CD14-positive monocyte (primary cell): Measurements from ENCODE around the gene SYTL1. TPM values are rescaled to one million over a fixed set of nuclear protein-coding genes. Genes with fewer than 3 reads are reported as not detected.

Experiments
- DNase-seq, 3 donors: peaks; one replicate each; pipeline ENCODE4 v3.0.0-alpha.2; 2011 to 2022
- H2AFZ ChIP-seq: 2 replicates; pipeline ENCODE4 v1.6.0; 2012; ENCODE audit warnings: mild to moderate bottlenecking, low read depth, low read length, inconsistent platforms; ENCODE audit not compliant: insufficient read depth, poor library complexity, severe bottlenecking
- H3K27ac ChIP-seq, 2 donors: 1 replicate in 1 of 2; 2 replicates in 1 of 2; pipeline ENCODE4 v1.5.1; 2012 to 2013; ENCODE audit warnings: low read length in 2 of 2, control low read depth in 1 of 2, inconsistent platforms in 1 of 2, low read depth in 1 of 2, mild to moderate bottlenecking in 1 of 2
- H3K27me3 ChIP-seq, 2 donors: one replicate each; pipeline versions ENCODE4 v1.6.0 to v1.6.1; 2011 to 2013; ENCODE audit warnings: low read length in 2 of 2; ENCODE audit not compliant: control insufficient read depth in 2 of 2, insufficient read depth in 2 of 2
- H3K36me3 ChIP-seq, 2 donors: replicated peaks in 1 of 2; 1 replicate in 1 of 2; 2 replicates in 1 of 2; pipeline versions ENCODE4 v1.5.1 to v1.6.1; 2012 to 2013; ENCODE audit warnings: low read length in 2 of 2, control low read depth in 1 of 2, inconsistent platforms in 1 of 2, mild to moderate bottlenecking in 1 of 2; ENCODE audit not compliant: insufficient read depth in 2 of 2, control insufficient read depth in 1 of 2
- H3K4me1 ChIP-seq, 2 donors: 1 replicate in 1 of 2; 2 replicates in 1 of 2; pipeline versions ENCODE4 v1.5.1 to v1.6.1; 2012 to 2013; ENCODE audit warnings: low read length in 2 of 2, control low read depth in 1 of 2, inconsistent platforms in 1 of 2, mild to moderate bottlenecking in 1 of 2, moderate library complexity in 1 of 2; ENCODE audit not compliant: insufficient read depth in 2 of 2, control insufficient read depth in 1 of 2
- H3K4me2 ChIP-seq: replicated peaks from 2 replicates; pipeline ENCODE3; 2012; ENCODE audit warnings: low read length, moderate library complexity, mild to moderate bottlenecking; ENCODE audit not compliant: poor library complexity, severe bottlenecking; ENCODE audit errors: extremely low read depth
- H3K4me3 ChIP-seq, 3 experiments: fragments of 200-600 bp in 1 of 3; sonication (generic) in 1 of 3; replicated peaks in 1 of 3; 1 replicate in 2 of 3; 2 replicates in 1 of 3; pipeline ENCODE4 v1.5.1; 2011 to 2013; ENCODE audit warnings: low read length in 3 of 3, mild to moderate bottlenecking in 3 of 3, control low read depth in 2 of 3, low read depth in 2 of 3, inconsistent platforms in 1 of 3, moderate library complexity in 1 of 3
- H3K79me2 ChIP-seq: 2 replicates; pipeline ENCODE4 v1.6.0; 2012; ENCODE audit warnings: mild to moderate bottlenecking, control low read depth, inconsistent platforms, low read length, moderate library complexity; ENCODE audit not compliant: insufficient read depth
- H3K9ac ChIP-seq: 2 replicates; pipeline ENCODE4 v1.6.0; 2017; ENCODE audit warnings: low read length, mild to moderate bottlenecking; ENCODE audit not compliant: insufficient read depth, poor library complexity, severe bottlenecking
- H3K9me3 ChIP-seq, 2 donors: replicated peaks in 1 of 2; 1 replicate in 1 of 2; 2 replicates in 1 of 2; pipeline versions ENCODE4 v1.5.1 to v1.6.1; 2012 to 2013; ENCODE audit warnings: low read length in 2 of 2, control low read depth in 1 of 2; ENCODE audit not compliant: control insufficient read depth in 1 of 2, insufficient read depth in 1 of 2
- H4K20me1 ChIP-seq: 2 replicates; pipeline ENCODE4 v1.6.0; 2012; ENCODE audit warnings: mild to moderate bottlenecking, low read length, control low read depth, moderate library complexity; ENCODE audit not compliant: insufficient read depth
- H3K27ac Mint-ChIP-seq, 7 donors: one replicate each; pipeline ENCODE4 v1.8.0; 2020; ENCODE audit warnings: mild to moderate bottlenecking in 7 of 7, mixed read lengths in 7 of 7, moderate library complexity in 6 of 7, inconsistent platforms in 2 of 7
- H3K27me3 Mint-ChIP-seq, 3 donors: one replicate each; pipeline ENCODE4 v1.8.0; 2021 to 2022; ENCODE audit warnings: low read depth in 3 of 3, mild to moderate bottlenecking in 3 of 3, mixed read lengths in 3 of 3, moderate library complexity in 3 of 3, inconsistent platforms in 1 of 3
- H3K36me3 Mint-ChIP-seq, 2 donors: one replicate each; pipeline ENCODE4 v1.8.0; 2020; ENCODE audit warnings: mixed read lengths in 2 of 2, inconsistent platforms in 1 of 2, mild to moderate bottlenecking in 1 of 2
- H3K4me1 Mint-ChIP-seq: one replicate; pipeline ENCODE4 v1.8.0; 2020; ENCODE audit warnings: mild to moderate bottlenecking, mixed read lengths
- H3K4me3 Mint-ChIP-seq, 2 donors: one replicate each; pipeline ENCODE4 v1.8.0; 2020; ENCODE audit warnings: mild to moderate bottlenecking in 2 of 2, mixed read lengths in 2 of 2, moderate library complexity in 1 of 2
- H3K9me3 Mint-ChIP-seq, 7 donors: one replicate each; pipeline ENCODE4 v1.8.0; 2020 to 2022; ENCODE audit warnings: mixed read lengths in 7 of 7, mild to moderate bottlenecking in 6 of 7, moderate library complexity in 6 of 7, inconsistent platforms in 2 of 7
- WGBS: methylation state at CpG from one replicate; pipeline ENCODE4 v1.1.5; 2013; ENCODE audit warnings: missing lambda C conversion rate; ENCODE audit not compliant: insufficient coverage; 5-methylcytosine and 5-hydroxymethylcytosine counted together
- intact Hi-C, 2 donors: fragments of 100-400 bp; cut with micrococcal nuclease; formaldehyde crosslinking; loops; one replicate each; pipeline versions ENCODE4 v1.15.0 to v1.15.1; 2023
- polyA plus RNA-seq, 3 donors: library from polyadenylated mRNA; depleted of rRNA in 1 of 3; unstranded in 2 of 3; stranded (reverse) in 1 of 3; fragments of 300-500 nt in 2 of 3; fragments of >200 nt in 1 of 3; fragmentation: Illumina TruSeq in 2 of 3; gene quantifications; 1 replicate in 2 of 3; 2 replicates in 1 of 3; pipeline ENCODE4 v1.2.3, GENCODE V29; 2012 to 2021
- TF ChIP-seq, protein P1 (sequence below): fragments of 200-600 bp; IDR thresholded peaks from one replicate; pipeline ENCODE4 v1.8.0; 2022; ENCODE audit warnings: antibody characterized with exemption, mild to moderate bottlenecking

Gene SYTL1
- polyA plus RNA-seq, 3 donors, result 26.9 to 95.8 (median 44.6) TPM

DNA sequence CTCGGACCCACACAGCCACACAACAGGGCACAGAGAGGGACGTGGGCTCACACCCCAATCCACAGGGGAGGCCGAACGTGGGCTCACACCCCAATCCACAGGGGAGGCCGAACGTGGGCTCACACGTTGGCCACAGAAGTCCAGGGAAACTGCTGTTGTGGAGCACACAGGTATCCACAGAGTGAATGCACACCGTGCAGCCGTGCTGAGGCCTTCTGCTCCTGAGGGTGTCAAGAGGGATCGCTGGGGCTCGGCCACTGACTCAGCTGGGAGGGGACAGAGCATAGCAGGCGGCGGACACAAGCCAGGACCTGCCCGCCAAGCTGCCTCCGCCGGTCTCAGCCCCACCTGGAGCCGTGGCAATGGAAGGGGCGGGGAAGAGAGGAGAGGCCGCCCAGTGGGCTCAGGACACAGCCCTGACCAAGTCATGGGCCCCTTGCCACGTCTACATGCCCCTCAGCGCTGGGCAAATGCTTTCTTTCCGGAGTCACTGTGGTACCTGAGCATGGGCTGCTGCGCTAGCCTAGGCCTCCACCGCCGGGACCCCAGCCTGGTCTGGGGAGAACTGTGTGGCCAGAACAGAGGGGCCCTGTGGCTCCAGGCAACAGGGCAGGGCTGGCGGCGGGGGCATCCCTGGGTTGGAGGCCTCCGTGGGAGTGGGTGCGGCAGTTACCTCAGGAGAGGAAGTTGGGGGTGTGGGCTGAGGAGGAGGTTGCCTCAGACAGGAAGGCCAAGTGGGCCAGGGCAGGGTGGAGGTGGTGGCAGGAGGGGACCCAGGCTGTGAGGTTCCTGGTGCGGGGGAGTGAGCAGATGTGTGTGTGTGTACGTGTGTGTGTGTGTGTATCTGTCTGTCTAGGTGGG is 1.2 kb downstream of the SYTL1 start:
- Histone ChIP-seq H3K27ac (peak overlapping the region; percentile 80 to 89), H4K20me1 (no peaks in the 10 kb centered on the region), H3K4me1 (peaks cover 44 to 55% of the 10 kb centered on the region in 2 donors), H3K79me2 (peaks cover 35% of the 10 kb centered on the region), H2AFZ (peak overlapping the region; percentile 84), H3K9me3 (no peaks in the 10 kb centered on the region), H3K4me3 (peak overlapping the region; percentile 39 to 87 (median 52)), H3K36me3 (peaks cover 11 to 27% of the 10 kb centered on the region in 2 donors), H3K9ac (peak overlapping the region; percentile 76), H3K27me3 (no peaks in the 10 kb centered on the region), H3K4me2 (peak overlapping the region; percentile 96)
- peak; percentile 51 to 69 (median 69) for DNase-seq
- TF ChIP-seq, protein P1, sequence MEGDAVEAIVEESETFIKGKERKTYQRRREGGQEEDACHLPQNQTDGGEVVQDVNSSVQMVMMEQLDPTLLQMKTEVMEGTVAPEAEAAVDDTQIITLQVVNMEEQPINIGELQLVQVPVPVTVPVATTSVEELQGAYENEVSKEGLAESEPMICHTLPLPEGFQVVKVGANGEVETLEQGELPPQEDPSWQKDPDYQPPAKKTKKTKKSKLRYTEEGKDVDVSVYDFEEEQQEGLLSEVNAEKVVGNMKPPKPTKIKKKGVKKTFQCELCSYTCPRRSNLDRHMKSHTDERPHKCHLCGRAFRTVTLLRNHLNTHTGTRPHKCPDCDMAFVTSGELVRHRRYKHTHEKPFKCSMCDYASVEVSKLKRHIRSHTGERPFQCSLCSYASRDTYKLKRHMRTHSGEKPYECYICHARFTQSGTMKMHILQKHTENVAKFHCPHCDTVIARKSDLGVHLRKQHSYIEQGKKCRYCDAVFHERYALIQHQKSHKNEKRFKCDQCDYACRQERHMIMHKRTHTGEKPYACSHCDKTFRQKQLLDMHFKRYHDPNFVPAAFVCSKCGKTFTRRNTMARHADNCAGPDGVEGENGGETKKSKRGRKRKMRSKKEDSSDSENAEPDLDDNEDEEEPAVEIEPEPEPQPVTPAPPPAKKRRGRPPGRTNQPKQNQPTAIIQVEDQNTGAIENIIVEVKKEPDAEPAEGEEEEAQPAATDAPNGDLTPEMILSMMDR, result no peak
- peaks cover 30 to 33% of the 10 kb centered on the region in 2 donors for H3K36me3 Mint-ChIP-seq
- intact Hi-C loops, result no loop called here
- H3K27ac Mint-ChIP-seq, result peak overlapping the region; percentile 66 to 93 (median 81)
- H3K9me3 Mint-ChIP-seq, result peaks cover 0 to 2% (median 0%) of the 10 kb centered on the region in 7 donors
- H3K4me3 Mint-ChIP-seq, result peak overlapping the region; percentile 82 to 96
- WGBS, result 1% methylated on average over 28 of the region's 31 CpGs
- peaks cover 57% of the 10 kb centered on the region for H3K4me1 Mint-ChIP-seq
- H3K27me3 Mint-ChIP-seq, result peaks cover 0 to 4% (median 0%) of the 10 kb centered on the region in 3 donors

DNA sequence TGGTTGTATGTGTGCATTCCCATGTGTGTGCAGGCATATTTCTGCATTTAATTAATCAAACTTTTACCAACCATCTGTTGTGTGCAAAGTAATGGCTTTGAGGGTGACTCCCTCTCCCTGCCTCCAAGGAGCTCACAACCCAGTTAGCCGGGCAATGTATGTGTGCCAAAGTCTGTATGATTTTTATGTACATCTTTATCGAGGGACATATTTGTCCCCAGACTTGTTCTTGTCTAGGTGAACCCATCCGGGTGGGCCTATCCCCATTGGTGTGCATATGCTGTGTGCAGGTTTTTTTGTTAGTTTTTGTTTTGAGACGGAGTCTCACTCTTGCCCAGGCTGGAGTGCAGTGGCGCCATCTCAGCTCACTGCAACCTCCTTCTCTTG is 1.8 kb downstream of the SYTL1 start:
- peaks cover 0 to 2% (median 0%) of the 10 kb centered on the region in 7 donors for H3K9me3 Mint-ChIP-seq
- TF ChIP-seq, protein P1, result no peak
- H3K36me3 Mint-ChIP-seq, result peaks cover 28 to 31% of the 10 kb centered on the region in 2 donors
- H3K9me3 ChIP-seq, result no peaks in the 10 kb centered on the region
- peaks cover 35% of the 10 kb centered on the region for H3K79me2 ChIP-seq
- peak overlapping the region; percentile 84 for H2AFZ ChIP-seq
- peak overlapping the region; percentile 41 to 93 (median 80) for H3K27ac Mint-ChIP-seq
- H3K27ac ChIP-seq, result peak overlapping the region; percentile 80 to 89
- peak overlapping the region; percentile 76 for H3K9ac ChIP-seq
- peaks cover 44 to 55% of the 10 kb centered on the region in 2 donors for H3K4me1 ChIP-seq
- H4K20me1 ChIP-seq, result no peaks in the 10 kb centered on the region
- H3K27me3 ChIP-seq, result no peaks in the 10 kb centered on the region
- H3K4me3 Mint-ChIP-seq, result peak overlapping the region; percentile 82 to 96
- no peak for DNase-seq
- peak overlapping the region; percentile 96 for H3K4me2 ChIP-seq
- H3K27me3 Mint-ChIP-seq, result peaks cover 0 to 4% (median 0%) of the 10 kb centered on the region in 3 donors
- peaks cover 12 to 28% of the 10 kb centered on the region in 2 donors for H3K36me3 ChIP-seq
- H3K4me3 ChIP-seq, result peak overlapping the region; percentile 39 to 87 (median 52)
- 58% methylated on average over 2 of the region's 5 CpGs for WGBS
- intact Hi-C loops, result no loop called here
- peaks cover 57% of the 10 kb centered on the region for H3K4me1 Mint-ChIP-seq
